GM20431 (cell line): ENCODE data around the gene MADD.

Source experiments
- in situ Hi-C: fragments of 300-500 bp; cut with MseI, MboI; formaldehyde crosslinking; loops from one replicate; pipeline ENCODE4 v1.15.0; 2020; ENCODE audit warnings: low sequenced_read_pairs; ENCODE audit not compliant: unreplicated experiment

The MADD gene

GRCh38 chr11:47353978-47354774 lies 84.2 kb downstream of the MADD start:
- in situ Hi-C loops, result no loop called here

- in situ Hi-C loops, result no loop called here
These were observed 85.0 kb downstream of the MADD start for GRCh38 chr11:47354913-47355282.

GRCh38 chr11:47355283-47356128 lies 85.6 kb downstream of the MADD start:
- in situ Hi-C loops, result no loop called here

GRCh38 chr11:47356129-47356997 lies 86.4 kb downstream of the MADD start:
- in situ Hi-C loops, result no loop called here

- in situ Hi-C loops, result no loop called here
These were observed 87.0 kb downstream of the MADD start for GRCh38 chr11:47356998-47357329.

- in situ Hi-C loops, result no loop called here
These were observed 88.2 kb downstream of the MADD start for GRCh38 chr11:47357985-47358730.

- in situ Hi-C loops, result no loop called here
These were observed 88.8 kb downstream of the MADD start for GRCh38 chr11:47358731-47359051.

- in situ Hi-C loops, result no loop called here
These were observed 89.2 kb downstream of the MADD start for GRCh38 chr11:47359162-47359561.

- in situ Hi-C loops, result no loop called here
These were observed 89.7 kb downstream of the MADD start for GRCh38 chr11:47359586-47359985.

GRCh38 chr11:47360341-47360740 lies 90.4 kb downstream of the MADD start:
- in situ Hi-C loops, result loop anchor here (10.0 kb wide), 1 partner anchor 54 kb away; no protein-coding TSS in a partner anchor

GRCh38 chr11:47361419-47361818 lies 91.5 kb downstream of the MADD start:
- in situ Hi-C loops, result loop anchor here (10.0 kb wide), 1 partner anchor 53 kb away; no protein-coding TSS in a partner anchor

GRCh38 chr11:47366020-47366490 lies 96.1 kb downstream of the MADD start:
- in situ Hi-C loops, result loop anchor here (10.0 kb wide), 1 partner anchor 49 kb away; no protein-coding TSS in a partner anchor

- in situ Hi-C loops, result loop anchor here (10.0 kb wide), 1 partner anchor 45 kb away; no protein-coding TSS in a partner anchor
These were observed 99.7 kb downstream of the MADD start for GRCh38 chr11:47369676-47370075.

GRCh38 chr11:47372422-47372821 lies 102.5 kb downstream of the MADD start:
- in situ Hi-C loops, result no loop called here

GRCh38 chr11:47373876-47374719 lies 104.2 kb downstream of the MADD start:
- in situ Hi-C loops, result no loop called here

GRCh38 chr11:47374720-47375019 lies 104.7 kb downstream of the MADD start:
- in situ Hi-C loops, result no loop called here

GRCh38 chr11:47375020-47375419 lies 105.1 kb downstream of the MADD start:
- in situ Hi-C loops, result no loop called here

GRCh38 chr11:47375546-47376085 lies 105.7 kb downstream of the MADD start:
- in situ Hi-C loops, result no loop called here

- in situ Hi-C loops, result no loop called here
These were observed 106.2 kb downstream of the MADD start for GRCh38 chr11:47376107-47376524.
